MM.1S (cell line): ENCODE measurements around the gene MBTPS1.

Source experiments
- DNase-seq: peaks from one replicate; pipeline ENCODE4 v3.0.0-alpha.2; 2015
- H2AFZ ChIP-seq: fragments of 300-600 bp; sonication (generic); 2 replicates; pipeline ENCODE4 v1.6.0; 2016; ENCODE audit warnings: antibody characterized with exemption, low read length
- H3F3A ChIP-seq: fragments of 300-600 bp; sonication (generic); 2 replicates; pipeline ENCODE4 v1.6.1; 2016; ENCODE audit warnings: mild to moderate bottlenecking, antibody characterized with exemption, low read length, moderate library complexity, mixed read lengths; ENCODE audit not compliant: insufficient read depth
- H3K27ac ChIP-seq: fragments of 300-600 bp; sonication (generic); 2 replicates; pipeline ENCODE4 v1.5.1; 2016; ENCODE audit warnings: mild to moderate bottlenecking, low read length
- H3K27me3 ChIP-seq: fragments of 300-600 bp; sonication (generic); replicated peaks from 2 replicates; pipeline ENCODE4 v1.6.0; 2016; ENCODE audit warnings: low read length; ENCODE audit not compliant: insufficient read depth
- H3K36me3 ChIP-seq: fragments of 300-600 bp; sonication (generic); replicated peaks from 2 replicates; pipeline ENCODE4 v1.6.1; 2016; ENCODE audit warnings: mild to moderate bottlenecking, low read length, mixed read lengths; ENCODE audit not compliant: insufficient read depth
- H3K4me1 ChIP-seq: fragments of 300-600 bp; sonication (generic); 2 replicates; pipeline ENCODE4 v1.6.1; 2016; ENCODE audit warnings: low read length, mixed read lengths
- H3K4me2 ChIP-seq: fragments of 300-600 bp; sonication (generic); 2 replicates; pipeline ENCODE4 v1.6.0; 2016; ENCODE audit warnings: low read depth, low read length
- H3K4me3 ChIP-seq: fragments of 300-600 bp; sonication (generic); 2 replicates; pipeline ENCODE4 v1.5.1; 2016; ENCODE audit warnings: low read length, mixed read lengths
- H3K79me2 ChIP-seq: fragments of 300-600 bp; sonication (generic); 2 replicates; pipeline ENCODE4 v1.6.1; 2016; ENCODE audit warnings: mixed run types, low read length, mixed read lengths
- H3K9ac ChIP-seq: fragments of 300-600 bp; sonication (generic); 2 replicates; pipeline ENCODE4 v1.6.1; 2016; ENCODE audit warnings: low read length, mixed read lengths
- H3K9me2 ChIP-seq: fragments of 300-600 bp; sonication (generic); replicated peaks from 2 replicates; pipeline ENCODE4 v1.6.1; 2016; ENCODE audit warnings: mild to moderate bottlenecking, low read length, mixed read lengths; ENCODE audit not compliant: insufficient read depth
- H3K9me3 ChIP-seq: fragments of 300-600 bp; sonication (generic); replicated peaks from 2 replicates; pipeline ENCODE4 v1.6.1; 2016; ENCODE audit warnings: mild to moderate bottlenecking, low read length, mixed read lengths; ENCODE audit not compliant: insufficient read depth
- H4K20me1 ChIP-seq: fragments of 300-600 bp; sonication (generic); 2 replicates; pipeline ENCODE4 v1.6.1; 2016; ENCODE audit warnings: mild to moderate bottlenecking, low read length, moderate library complexity, mixed read lengths; ENCODE audit not compliant: insufficient read depth
- CTCF ChIP-seq: fragments of 300-600 bp; sonication (generic); IDR thresholded peaks from 2 replicates; pipeline ENCODE4 v1.5.1; 2016; ENCODE audit warnings: antibody characterized with exemption, low read length, mixed read lengths
- EZH2 ChIP-seq: fragments of 300-600 bp; sonication (generic); optimal IDR thresholded peaks from 2 replicates; pipeline ENCODE3; 2017; ENCODE audit warnings: low read depth, mild to moderate bottlenecking, antibody characterized with exemption, low read length, mixed read lengths
- EZH2phosphoT487 ChIP-seq: fragments of 300-600 bp; sonication (generic); IDR thresholded peaks from 2 replicates; pipeline ENCODE4 v1.6.1; 2018; ENCODE audit warnings: antibody characterized with exemption, low read length

The MBTPS1 gene

GRCh38 chr16:84150926-84151325 is 34.2 kb upstream of the MBTPS1 start:
- Histone ChIP-seq H2AFZ (no peak overlapping the region), H3F3A (no peaks in the 10 kb centered on the region), H3K36me3 (no peaks in the 10 kb centered on the region), H3K9me3 (no peaks in the 10 kb centered on the region), H3K79me2 (no peaks in the 10 kb centered on the region), H3K4me3 (no peak overlapping the region), H4K20me1 (no peaks in the 10 kb centered on the region), H3K27me3 (no peaks in the 10 kb centered on the region), H3K27ac (no peak overlapping the region), H3K4me1 (no peaks in the 10 kb centered on the region), H3K9me2 (no peaks in the 10 kb centered on the region), H3K9ac (no peak overlapping the region), H3K4me2 (no peak overlapping the region)
- DNase-seq = no peak
- TF ChIP-seq EZH2phosphoT487 = no peak

GRCh38 chr16:84144859-84145639 is 28.3 kb upstream of the MBTPS1 start, which contains the start of the genes DNAAF1 and HSDL1:
DNAAF1 (plus strand) TSS chr16:84145308; CDS start chr16:84145441, 133 bp downstream.
HSDL1 (minus strand) TSS chr16:84145177; CDS start chr16:84131321, 13,856 bp downstream.
- peaks cover 38% of the 10 kb centered on the region for H3K79me2 ChIP-seq
- H3K9me2 ChIP-seq = no peaks in the 10 kb centered on the region
- H3K9ac ChIP-seq = peak within 1 kb of the TSS; percentile 92
- TF ChIP-seq EZH2phosphoT487 (no peak), CTCF (peak; percentile 7; the same call in 1 of the 2 replicates), EZH2 (no peak)
- peaks cover 5% of the 10 kb centered on the region for H3K4me1 ChIP-seq
- H3K4me2 ChIP-seq = peak within 1 kb of the TSS; percentile 69
- H4K20me1 ChIP-seq = no peaks in the 10 kb centered on the region
- no peaks in the 10 kb centered on the region for H3K36me3 ChIP-seq
- peak within 1 kb of the TSS; percentile 69 for H3K4me3 ChIP-seq
- no peaks in the 10 kb centered on the region for H3K27me3 ChIP-seq
- no peaks in the 10 kb centered on the region for H3K9me3 ChIP-seq
- peak within 1 kb of the TSS; percentile 46 for H2AFZ ChIP-seq
- no peaks in the 10 kb centered on the region for H3F3A ChIP-seq
- peak within 1 kb of the TSS; percentile 84 for H3K27ac ChIP-seq
- DNase-seq = peak; percentile 81

GRCh38 chr16:84144209-84144858 is 27.6 kb upstream of the MBTPS1 start:
- Histone ChIP-seq H3K27me3 (no peaks in the 10 kb centered on the region), H3K79me2 (peaks cover 45% of the 10 kb centered on the region), H3K9me3 (no peaks in the 10 kb centered on the region), H3K4me1 (peaks cover 12% of the 10 kb centered on the region), H3K4me2 (peak overlapping the region; percentile 68), H3K9me2 (no peaks in the 10 kb centered on the region), H3K27ac (peak overlapping the region; percentile 84), H2AFZ (no peak overlapping the region), H4K20me1 (no peaks in the 10 kb centered on the region), H3F3A (peaks cover 3% of the 10 kb centered on the region; the same call in 1 of the 2 replicates), H3K4me3 (peak overlapping the region; percentile 69), H3K9ac (peak overlapping the region; percentile 92), H3K36me3 (no peaks in the 10 kb centered on the region)
- TF ChIP-seq EZH2phosphoT487 (no peak), CTCF (peak; percentile 12; the same call in 1 of the 2 replicates)
- DNase-seq = peak; percentile 24
